Endothelial cell of umbilical vein (primary cell): ENCODE data around the gene PIGB. TPM values are rescaled to one million over a fixed set of nuclear protein-coding genes. Genes with fewer than 3 reads are reported as not detected.
A peak's percentile ranks its signal among the peaks of the same experiment; 100 is the strongest.

Experiments
- BruUV-seq: library from RNA; stranded (reverse); fragments of 400-500 nt; replicated peaks from 2 replicates; lab custom pipeline; 2021; lab: Mats Ljungman, UMichigan
- CTCF ChIA-PET: fragments of 300-600, 350-600 bp; sonication (Branson Sonifier 250); formaldehyde crosslinking; loops from one replicate; lab custom pipeline; 2021; ENCODE audit warnings: antibody characterized with exemption, inconsistent platforms; lab: Charles Lee
- POLR2A ChIA-PET: fragments of 300-600, 350-600 bp; sonication (Branson Sonifier 250); formaldehyde crosslinking; loops from one replicate; lab custom pipeline; 2021; ENCODE audit warnings: antibody characterized with exemption, inconsistent platforms; lab: Charles Lee
- DNase-seq: peaks from one replicate; pipeline ENCODE4 v3.0.0-alpha.2; 2011; ENCODE audit warnings: low read depth, low spot score
- FAIRE-seq: peaks from 2 replicates; lab custom pipeline; 2011; peaks lifted over from hg19 to GRCh38; lab: Jason Lieb, UNC
- H2AFZ ChIP-seq: 2 replicates; pipeline ENCODE4 v1.6.0; 2012; ENCODE audit warnings: low read depth, low read length, control low read depth, inconsistent platforms
- H3K27ac ChIP-seq: 2 replicates; pipeline ENCODE4 v1.5.1; 2011; ENCODE audit warnings: low read depth, mild to moderate bottlenecking, control low read depth, low read length, moderate library complexity; ENCODE audit not compliant: insufficient read depth
- H3K27me3 ChIP-seq, 2 experiments: 2 replicates each; pipeline versions ENCODE4 v1.6.0 to v1.6.1; 2011; ENCODE audit warnings: low read length in 2 of 2, mixed read lengths in 1 of 2; ENCODE audit not compliant: control insufficient read depth in 2 of 2, insufficient read depth in 2 of 2
- H3K36me3 ChIP-seq, 2 experiments: 2 replicates in 1 of 2; 3 replicates in 1 of 2; pipeline ENCODE4 v1.5.1; 2011; ENCODE audit warnings: low read length in 2 of 2, mild to moderate bottlenecking in 1 of 2, moderate library complexity in 1 of 2; ENCODE audit not compliant: control insufficient read depth in 2 of 2, insufficient read depth in 2 of 2; ENCODE audit errors: extremely low read depth in 1 of 2
- H3K4me1 ChIP-seq: 3 replicates; pipeline ENCODE4 v1.5.1; 2011; ENCODE audit warnings: mild to moderate bottlenecking, low read length; ENCODE audit not compliant: control insufficient read depth, insufficient read depth; ENCODE audit errors: extremely low read depth
- H3K4me2 ChIP-seq: 2 replicates; pipeline ENCODE4 v1.6.1; 2011; ENCODE audit warnings: low read length, control low read depth, mixed read lengths; ENCODE audit not compliant: insufficient read depth
- H3K4me3 ChIP-seq, 3 experiments: fragments of 200-600 bp in 1 of 3; sonication (generic), shearing (Covaris generic) in 1 of 3; replicated peaks in 1 of 3; 2 replicates each; pipeline ENCODE4 v1.5.1; 2011 to 2016; ENCODE audit warnings: control low read depth in 3 of 3, low read length in 3 of 3, mild to moderate bottlenecking in 2 of 3, inconsistent platforms in 1 of 3, low read depth in 1 of 3, moderate library complexity in 1 of 3; ENCODE audit not compliant: insufficient read depth in 1 of 3
- H3K79me2 ChIP-seq: 2 replicates; pipeline ENCODE4 v1.6.0; 2012; ENCODE audit warnings: low read length, inconsistent platforms; ENCODE audit not compliant: control insufficient read depth, insufficient read depth
- H3K9ac ChIP-seq: replicated peaks from 2 replicates; pipeline ENCODE3; 2011; ENCODE audit warnings: low read length, control low read depth; ENCODE audit not compliant: insufficient read depth; ENCODE audit errors: extremely low read depth
- H3K9me1 ChIP-seq: replicated peaks from 3 replicates; pipeline ENCODE4 v1.6.0; 2011; ENCODE audit warnings: mild to moderate bottlenecking, low read length; ENCODE audit not compliant: control insufficient read depth, insufficient read depth; ENCODE audit errors: extremely low read depth
- H3K9me3 ChIP-seq: replicated peaks from 2 replicates; pipeline ENCODE4 v1.5.1; 2012; ENCODE audit warnings: low read length, inconsistent platforms; ENCODE audit not compliant: control insufficient read depth, insufficient read depth
- H4K20me1 ChIP-seq: replicated peaks from 2 replicates; pipeline ENCODE3; 2011; ENCODE audit warnings: mild to moderate bottlenecking, low read length; ENCODE audit not compliant: control insufficient read depth, insufficient read depth; ENCODE audit errors: extremely low read depth
- FOS ChIP-seq: IDR thresholded peaks from 2 replicates; pipeline ENCODE4 v1.6.1; 2011; ENCODE audit warnings: mild to moderate bottlenecking, low read length, moderate library complexity, borderline replicate concordance; ENCODE audit not compliant: insufficient read depth
- MAX ChIP-seq: IDR thresholded peaks from 2 replicates; pipeline ENCODE4 v1.6.1; 2011; ENCODE audit not compliant: insufficient read depth, insufficient read length
- MYC ChIP-seq: IDR thresholded peaks from one replicate; pipeline ENCODE4 v1.6.1; 2011; ENCODE audit warnings: mild to moderate bottlenecking, low read depth, low read length
- POLR2A ChIP-seq: IDR thresholded peaks from 2 replicates; pipeline ENCODE4 v1.6.1; 2012; ENCODE audit warnings: low read depth, mild to moderate bottlenecking, control low read depth, low read length
- POLR2AphosphoS5 ChIP-seq: IDR thresholded peaks from 2 replicates; pipeline ENCODE4 v1.6.1; 2012; ENCODE audit warnings: low read depth, mild to moderate bottlenecking, control low read depth, low read length, moderate library complexity; ENCODE audit not compliant: insufficient read depth
- dilution Hi-C: fragments of 300-500 bp; cut with MboI; formaldehyde crosslinking; loops from one replicate; pipeline ENCODE4 v1.15.0; 2019; ENCODE audit warnings: low sequenced_read_pairs; ENCODE audit not compliant: extremely low pct_ligation_motif_present
- intact Hi-C: fragments of 100-400 bp; cut with micrococcal nuclease; formaldehyde crosslinking; loops from one replicate; pipeline ENCODE4 v1.10.0; 2022
- polyA plus RNA-seq, 4 experiments: library from polyadenylated mRNA; depleted of rRNA in 3 of 4; stranded (reverse) in 3 of 4; unstranded in 1 of 4; fragments of >200 nt; gene quantifications; 2 replicates each; pipeline versions ENCODE4 v1.2.1 to v1.2.3, GENCODE V29; 2011 to 2012; ENCODE audit warnings: missing spikeins in 1 of 4
- total RNA-seq: library from RNA; stranded (reverse); gene quantifications from 2 replicates; pipeline ENCODE4 v1.2.3, GENCODE V29; 2021

Gene PIGB
- total and polyA plus RNA-seq, 2 donors (not counting 3 experiments of a cell fraction or from before 2014, with no cell fraction given): 14.1 to 23.9 TPM

GRCh38 chr15:55289011-55289745 is 29.8 kb upstream of the PIGB start:
- no peaks in the 10 kb centered on the region for H3K9me1 ChIP-seq
- TSS peak; percentile 18 for BruUV-seq
- CTCF ChIA-PET: interaction anchor here (0.9 kb wide), 1 partner anchor 71 kb away, joined by 4 read pairs; no protein-coding TSS in a partner anchor
- peak overlapping the region; percentile 60 for H3K27ac ChIP-seq
- peaks cover 4% of the 10 kb centered on the region for H3K79me2 ChIP-seq
- peak overlapping the region; percentile 82 for H3K4me2 ChIP-seq
- no peaks in the 10 kb centered on the region for H4K20me1 ChIP-seq
- peak; percentile 35 for DNase-seq
- H3K9me3 ChIP-seq: no peaks in the 10 kb centered on the region
- TF ChIP-seq MYC (no peak), POLR2A (no peak), FOS (no peak), POLR2AphosphoS5 (peak; percentile 23), MAX (no peak)
- H3K4me3 ChIP-seq: peak overlapping the region; percentile 63 to 97 (median 85)
- POLR2A ChIA-PET: no interaction called here
- dilution Hi-C loops (no loop called here), intact Hi-C loops (loop anchor here (1.0 kb wide), 1 partner anchor 10 kb away; no protein-coding TSS in a partner anchor)
- FAIRE-seq: no peak
- H3K9ac ChIP-seq: peak overlapping the region; percentile 91
- no peaks in the 10 kb centered on the region for H3K36me3 ChIP-seq
- no peaks in the 10 kb centered on the region for H3K27me3 ChIP-seq
- peaks cover 10% of the 10 kb centered on the region for H3K4me1 ChIP-seq
- H2AFZ ChIP-seq: peak overlapping the region; percentile 62
